ENCODE results near the gene ACOT2.
"Not testable (repeated sequence)": the region's sequence is repeated elsewhere in the genome, so short reads cannot be mapped to it uniquely, and the experiment has no call there.

ACOT2 gene

GRCh38 chr14:73567951-73568885 lies 795 bp upstream of the ACOT2 start:
- no peak for DNase-seq (ENCODE audit: low spot score)

GRCh38 chr14:73568886-73569184 lies 178 bp upstream of the ACOT2 start:
- DNase-seq (ENCODE audit: low spot score), result not testable (repeated sequence)

- DNase-seq (ENCODE audit: low spot score), result peak; percentile 70
Measured at GRCh38 chr14:73570913-73571312, 1.9 kb downstream of the ACOT2 start.

GRCh38 chr14:73573034-73573433 lies 4.0 kb downstream of the ACOT2 start:
- DNase-seq (ENCODE audit: low spot score), result not testable (repeated sequence)

GRCh38 chr14:73573740-73574139 lies 4.7 kb downstream of the ACOT2 start:
- DNase-seq (ENCODE audit: low spot score), result not testable (repeated sequence)

GRCh38 chr14:73574251-73574650 lies 5.2 kb downstream of the ACOT2 start:
- not testable (repeated sequence) for DNase-seq (ENCODE audit: low spot score)

- no peak for DNase-seq (ENCODE audit: low spot score)
Measured at GRCh38 chr14:73576391-73576790, 7.4 kb downstream of the ACOT2 start.

- not testable (repeated sequence) for DNase-seq (ENCODE audit: low spot score)
Measured at GRCh38 chr14:73577214-73577613, 8.2 kb downstream of the ACOT2 start.

- DNase-seq (ENCODE audit: low spot score), result not testable (repeated sequence)
Measured at GRCh38 chr14:73582102-73582979, 13.3 kb downstream of the ACOT2 start.

GRCh38 chr14:73588695-73589094 lies 19.7 kb downstream of the ACOT2 start:
- DNase-seq (ENCODE audit: low spot score), result no peak

- DNase-seq (ENCODE audit: low spot score), result no peak
Measured at GRCh38 chr14:73589116-73589515, 20.1 kb downstream of the ACOT2 start.

GRCh38 chr14:73590673-73591004 lies 21.6 kb downstream of the ACOT2 start:
- DNase-seq (ENCODE audit: low spot score), result not testable (repeated sequence)

GRCh38 chr14:73591690-73592449 lies 22.9 kb downstream of the ACOT2 start, which contains the start of gene ACOT4:
Gene ACOT4 (plus strand): TSS chr14:73591873. CDS start chr14:73591960, 87 bp downstream.
- DNase-seq (ENCODE audit: low spot score), result peak; percentile 55

GRCh38 chr14:73594491-73594890 lies 25.5 kb downstream of the ACOT2 start:
- DNase-seq (ENCODE audit: low spot score), result no peak

GRCh38 chr14:73599499-73599898 lies 30.5 kb downstream of the ACOT2 start:
- DNase-seq (ENCODE audit: low spot score), result no peak

- no peak for DNase-seq (ENCODE audit: low spot score)
Measured at GRCh38 chr14:73602994-73603393, 34.0 kb downstream of the ACOT2 start.

GRCh38 chr14:73606271-73606670 lies 37.3 kb downstream of the ACOT2 start:
- no peak for DNase-seq (ENCODE audit: low spot score)

GRCh38 chr14:73607241-73607640 lies 38.2 kb downstream of the ACOT2 start:
- DNase-seq (ENCODE audit: low spot score), result no peak

GRCh38 chr14:73610687-73611086 lies 41.7 kb downstream of the ACOT2 start:
- DNase-seq (ENCODE audit: low spot score), result no peak

GRCh38 chr14:73612339-73613045 lies 43.5 kb downstream of the ACOT2 start, which contains the start of gene ACOT6:
Gene ACOT6 (plus strand): TSS chr14:73612517. CDS start chr14:73612572, 55 bp downstream.
- DNase-seq (ENCODE audit: low spot score), result peak; percentile 90

- DNase-seq (ENCODE audit: low spot score), result no peak
Measured at GRCh38 chr14:73613046-73613383, 44.0 kb downstream of the ACOT2 start.

Data from ecto neural progenitor cell (in vitro differentiated cells).